Renal pelvis (tissue), 12 donors: Measurements from ENCODE around the gene ALX4. TPM values are rescaled to one million over a fixed set of nuclear protein-coding genes. Genes with fewer than 3 reads are reported as not detected.

ENCODE experiments used
- DNase-seq: peaks from one replicate; pipeline ENCODE4 v3.0.0-alpha.2; 2013
- long read RNA-seq, 16 experiments: transcript quantifications; one replicate each; lab custom pipeline, GENCODE V29; 2026
- polyA plus RNA-seq, 3 donors: library from polyadenylated mRNA; unstranded; fragments of 120-200 nt; gene quantifications; one replicate each; pipeline ENCODE4 v1.2.1, GENCODE V29; 2013; ENCODE audit not compliant: insufficient read length in 3 of 3

Gene ALX4
- under 1 TPM; 0.13 to 0.34 (median 0.27) TPM for polyA plus RNA-seq
- long read RNA-seq, donor 1 = 0 reads
- long read RNA-seq, donor 2 = 0 reads
- long read RNA-seq, donor 3 = 0 reads
- long read RNA-seq, donor 4 = 0 reads
- long read RNA-seq, donor 5 = 0 reads
- long read RNA-seq, donor 6 = 0 reads
- long read RNA-seq, donor 7 = 0 reads
- long read RNA-seq, donor 8 = 0 reads
- long read RNA-seq, donor 9 = 0 reads
- long read RNA-seq, donor 10 = 0 reads
- long read RNA-seq, donor 11 = 0 reads
- long read RNA-seq, donor 12 = 0 reads
- long read RNA-seq, donor 13 = 0 reads
- long read RNA-seq, donor 14 = 0 reads
- long read RNA-seq, donor 15 = 0 reads
- long read RNA-seq, donor 16 = 0 reads

DNA sequence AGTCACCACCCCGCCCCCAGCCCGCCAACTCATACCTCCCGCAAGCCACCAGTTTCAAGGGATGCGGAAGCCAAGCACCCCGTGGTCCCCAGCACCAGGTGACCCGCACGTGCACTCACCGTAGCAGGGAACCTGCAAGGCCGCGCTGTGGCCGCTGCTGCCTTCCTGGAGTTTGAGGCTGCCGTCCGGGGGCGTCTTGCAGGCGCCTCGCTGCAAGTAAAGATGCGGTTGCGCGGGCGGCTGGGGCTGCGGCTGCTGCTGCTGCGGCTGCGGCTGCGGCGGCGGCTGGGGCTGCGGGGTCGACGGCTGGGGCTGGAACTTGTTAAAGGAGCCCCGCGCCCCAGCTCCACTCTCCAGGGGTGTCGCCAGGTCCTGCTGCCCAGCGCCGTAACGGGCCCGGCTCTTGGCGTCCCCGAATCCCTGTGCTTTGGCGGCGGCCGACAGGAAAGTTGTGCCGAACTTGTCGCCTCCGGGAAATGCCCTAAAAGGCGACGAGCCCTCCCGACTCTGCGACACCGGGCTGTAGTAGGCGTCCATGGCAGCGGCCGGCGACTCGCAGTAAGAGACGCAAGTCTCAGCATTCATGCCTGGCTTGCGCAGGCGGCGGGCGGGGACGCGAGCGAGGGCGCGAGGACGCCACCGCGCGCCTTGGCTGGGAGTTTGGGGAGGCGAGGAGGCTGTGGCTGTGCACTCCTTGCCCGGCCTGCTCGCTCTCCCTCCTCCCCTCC is at the start of gene ALX4:
Gene ALX4, minus strand, starts transcription at position 662 of the 728 bp plus-strand sequence. Its CDS starts 77 bp downstream, at position 585.
- DNase-seq = no peak

DNA sequence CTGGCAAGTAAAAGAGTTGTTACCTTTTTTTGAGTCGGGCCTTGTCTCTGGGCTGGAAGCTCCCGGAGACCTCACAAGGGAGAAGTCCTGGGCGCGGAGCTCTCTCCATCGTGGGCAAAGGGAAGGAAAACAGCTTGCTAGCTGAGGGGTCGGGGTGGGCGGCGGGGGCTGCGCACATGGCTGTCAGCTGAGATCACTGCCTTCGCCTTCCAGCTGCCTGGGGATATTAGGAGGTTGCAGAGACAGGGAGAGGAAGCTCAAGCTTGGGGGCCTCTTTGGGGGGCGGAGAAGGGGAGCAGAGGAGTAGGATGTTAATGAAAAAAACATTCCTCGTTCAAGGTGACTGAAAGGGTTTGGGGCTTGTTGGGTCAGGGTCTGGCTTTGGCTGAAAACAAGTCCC is 49.2 kb upstream of the ALX4 start:
- no peak for DNase-seq

DNA sequence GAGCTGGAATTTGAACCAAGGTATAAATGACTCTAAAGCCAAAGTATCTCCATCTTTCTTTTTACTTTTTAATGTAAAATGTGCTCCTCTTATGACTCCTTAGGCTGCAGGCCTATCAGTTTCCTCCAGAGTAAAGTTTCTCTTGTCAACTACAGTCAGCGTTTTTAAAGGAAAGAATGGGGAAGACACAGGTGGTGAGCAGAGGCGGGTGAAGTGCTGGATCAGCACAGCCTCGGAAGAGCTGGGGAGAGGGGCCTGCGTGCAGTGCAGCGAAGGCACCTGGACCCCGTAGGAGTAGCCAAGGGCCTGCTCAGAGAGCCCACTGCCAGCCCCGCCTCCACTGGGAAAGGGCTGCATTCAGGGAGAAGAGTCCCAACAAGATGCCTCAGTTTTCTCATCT is 48.8 kb upstream of the ALX4 start:
- DNase-seq = no peak

DNA sequence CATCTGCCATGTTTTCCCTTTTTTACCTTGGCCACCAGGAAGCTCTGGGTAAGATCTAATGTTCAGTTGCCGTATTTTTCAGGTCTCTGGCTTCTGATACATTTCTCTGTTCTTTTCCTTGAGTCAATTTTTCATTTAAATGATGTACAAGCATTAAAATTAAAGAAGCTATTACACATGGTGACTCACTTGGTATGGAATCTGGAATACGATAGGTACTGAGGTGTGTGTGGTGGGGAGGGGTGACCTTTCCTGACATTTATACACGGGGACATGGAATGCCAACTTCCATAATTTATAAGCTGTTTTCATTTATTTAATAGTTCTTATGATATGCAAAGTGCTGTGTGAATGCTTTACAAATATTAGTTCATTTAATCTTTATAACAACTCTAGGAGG is 47.8 kb upstream of the ALX4 start:
- DNase-seq = no peak

DNA sequence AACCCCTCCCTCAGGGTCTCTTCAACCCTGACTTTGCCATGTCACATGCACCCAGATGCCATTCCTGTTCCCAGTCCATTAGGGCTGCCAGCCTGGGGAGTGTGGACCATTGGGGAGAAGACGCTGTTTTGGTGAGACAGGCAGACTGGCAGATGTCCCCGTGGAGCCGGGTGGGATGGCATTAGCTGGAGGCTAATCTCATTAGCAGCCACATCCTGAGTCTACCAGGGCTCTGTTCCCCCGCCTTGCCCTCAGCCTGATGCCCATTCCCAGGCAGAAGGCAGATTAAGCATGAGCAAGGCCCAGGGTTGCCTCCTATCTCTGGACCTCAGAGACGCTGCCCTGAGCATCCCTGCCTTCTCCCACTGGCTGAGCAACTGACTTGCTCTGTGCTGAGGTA is 46.4 kb upstream of the ALX4 start:
- DNase-seq = no peak

DNA sequence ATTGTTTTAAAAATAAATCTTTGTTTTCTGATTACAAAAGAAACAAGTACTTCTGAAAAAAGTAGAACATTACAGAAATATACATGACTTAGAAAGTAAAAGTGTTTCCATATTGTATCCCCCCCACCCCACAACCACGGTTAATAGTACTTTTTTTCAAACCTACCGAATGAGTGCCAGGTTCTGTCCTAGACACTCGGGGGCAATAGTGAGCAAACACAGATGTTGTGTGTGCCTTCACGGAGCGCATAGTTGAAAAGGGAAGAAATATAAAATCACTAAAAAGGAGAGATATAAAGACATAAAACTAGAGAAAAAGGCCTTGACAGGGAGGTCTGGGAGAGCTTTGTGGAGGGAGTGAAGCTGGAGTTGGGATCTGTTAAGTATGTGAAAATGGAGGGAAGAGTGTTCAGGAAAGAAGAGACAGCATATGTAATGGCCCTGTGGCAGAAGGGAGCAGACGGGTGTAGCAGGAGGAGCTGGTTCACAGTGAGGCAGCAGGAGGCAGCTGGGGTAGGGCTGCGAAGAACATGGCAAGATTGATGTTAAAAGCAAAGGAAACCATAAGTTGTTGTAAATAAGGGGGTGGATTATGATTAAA is 42.1 kb upstream of the ALX4 start:
- no peak for DNase-seq

DNA sequence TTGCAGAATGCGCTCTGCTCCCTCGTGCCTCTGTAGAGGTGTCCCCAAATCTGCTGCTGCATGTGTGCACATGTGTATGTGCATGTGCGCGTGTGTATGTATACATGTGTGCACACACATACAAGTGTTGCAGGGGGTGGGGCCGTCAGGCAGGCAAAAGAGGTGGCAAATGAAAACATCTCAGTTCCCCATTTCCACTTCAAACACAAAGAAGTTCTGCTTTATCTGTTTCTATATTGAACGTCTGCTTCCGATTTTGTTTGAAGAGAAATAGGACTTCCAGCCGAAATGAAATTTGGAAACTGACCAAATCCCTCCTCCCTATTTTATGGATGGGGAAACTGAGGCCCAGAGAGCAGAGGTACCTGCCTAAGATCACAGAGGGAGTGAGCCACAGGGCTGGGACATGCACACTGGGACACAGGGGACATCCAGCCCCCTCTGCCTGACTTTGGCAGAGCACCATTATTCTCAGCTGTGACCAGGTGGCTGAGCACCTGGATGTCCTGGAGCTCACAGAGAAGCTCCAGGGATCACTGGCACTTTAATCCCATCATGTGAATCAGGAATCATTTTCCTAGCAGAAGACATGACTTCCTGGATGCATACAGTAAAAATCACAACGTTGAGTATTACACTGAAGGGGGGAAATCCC is 41.2 kb upstream of the ALX4 start:
- no peak for DNase-seq

DNA sequence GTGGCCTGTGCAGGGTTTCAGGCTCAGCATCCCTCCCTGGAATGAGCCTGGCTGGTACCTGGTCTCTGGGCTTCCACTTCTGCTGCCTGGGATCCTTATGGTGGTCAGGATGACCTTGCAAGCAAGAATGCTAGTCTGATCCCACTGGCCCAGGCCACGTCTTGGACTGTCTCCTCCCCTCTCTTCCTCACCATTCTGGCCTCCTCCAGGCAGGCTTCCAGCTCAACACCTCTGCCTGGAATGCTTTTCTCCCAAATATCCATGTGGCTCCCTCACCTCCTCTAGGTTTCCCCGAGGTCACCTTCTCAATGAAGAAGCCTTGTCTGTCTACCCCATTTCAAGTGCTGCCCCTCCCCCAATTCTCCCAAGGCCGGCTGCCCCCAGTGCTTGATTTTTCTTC is 39.4 kb upstream of the ALX4 start:
- no peak for DNase-seq

DNA sequence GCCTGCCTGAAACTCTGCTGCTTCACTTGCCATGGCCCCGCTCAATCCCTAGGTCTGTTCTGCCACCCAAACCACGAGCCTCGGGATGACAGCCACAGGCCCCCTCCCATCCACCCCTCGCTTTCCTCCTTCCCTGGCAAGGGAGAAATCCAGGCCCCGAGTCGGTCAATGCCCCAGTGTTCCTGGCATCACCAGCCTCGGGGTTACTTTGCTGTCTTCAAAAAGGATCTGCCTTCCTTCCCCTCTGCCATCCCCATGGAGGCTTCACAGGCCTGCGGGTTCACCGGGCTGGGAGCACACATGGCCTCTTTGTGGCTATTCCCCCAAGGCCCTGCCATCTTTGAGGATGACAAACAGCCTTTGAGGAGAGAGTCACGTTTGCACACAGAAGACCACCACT is 38.8 kb upstream of the ALX4 start:
- no peak for DNase-seq

DNA sequence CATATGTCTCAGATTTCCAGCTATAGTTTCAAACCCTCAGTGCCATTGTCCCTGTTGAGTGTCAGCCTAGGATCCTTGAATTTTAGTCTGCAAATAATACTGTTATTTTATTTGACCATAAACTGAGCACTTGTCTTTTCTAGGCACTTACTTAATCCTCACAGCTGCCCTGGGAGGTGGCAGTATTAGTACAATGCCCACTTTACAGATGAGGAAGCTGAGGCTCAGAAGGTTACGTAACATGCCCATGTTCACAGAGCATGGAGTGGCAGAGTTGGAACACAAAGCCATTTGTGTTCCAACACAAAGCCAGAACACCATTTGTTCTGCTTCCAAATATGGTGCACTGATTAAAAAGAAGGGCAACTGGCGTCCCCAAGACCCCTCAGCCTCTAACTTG is 38.2 kb upstream of the ALX4 start:
- DNase-seq = no peak

DNA sequence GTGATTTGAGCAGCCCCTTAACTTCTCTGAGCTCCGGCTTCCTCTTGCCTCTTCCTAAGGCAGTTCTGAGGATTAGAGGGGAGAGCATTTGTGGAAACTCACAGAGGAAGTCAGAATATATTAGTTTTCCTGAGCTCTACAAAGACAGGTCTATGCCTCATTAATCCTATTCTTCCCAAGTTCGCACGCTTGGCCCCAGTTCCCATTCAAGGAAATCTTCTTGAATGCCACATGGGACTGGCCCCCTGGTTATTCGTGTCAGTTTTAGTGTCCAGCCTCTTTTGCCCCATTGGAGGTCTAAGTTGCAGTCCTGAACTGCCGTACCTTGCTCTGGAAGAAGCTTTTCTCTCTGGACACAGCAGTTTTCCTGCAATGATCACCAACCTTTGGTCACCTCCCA is 37.6 kb upstream of the ALX4 start:
- DNase-seq = no peak

DNA sequence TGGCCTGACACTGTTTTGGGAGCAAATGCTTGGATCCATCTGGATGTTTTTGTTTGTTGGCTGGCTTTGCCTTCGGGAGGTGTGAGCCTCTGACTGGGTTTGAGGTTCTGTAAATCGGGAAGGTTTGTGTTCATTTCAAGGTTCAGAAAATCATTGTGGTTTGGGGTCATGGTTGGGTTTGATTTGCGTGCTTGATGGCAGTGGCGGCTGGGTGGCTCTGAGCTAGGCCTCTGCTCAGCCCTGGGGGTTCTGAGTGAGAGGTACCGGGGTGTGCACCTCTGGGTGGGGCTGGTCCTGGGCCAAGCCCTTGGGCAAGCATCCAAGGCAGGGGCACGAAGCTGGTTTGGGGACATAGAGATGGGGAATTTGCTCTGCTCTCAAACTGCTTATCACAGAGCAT is 37.0 kb upstream of the ALX4 start:
- DNase-seq = no peak

DNA sequence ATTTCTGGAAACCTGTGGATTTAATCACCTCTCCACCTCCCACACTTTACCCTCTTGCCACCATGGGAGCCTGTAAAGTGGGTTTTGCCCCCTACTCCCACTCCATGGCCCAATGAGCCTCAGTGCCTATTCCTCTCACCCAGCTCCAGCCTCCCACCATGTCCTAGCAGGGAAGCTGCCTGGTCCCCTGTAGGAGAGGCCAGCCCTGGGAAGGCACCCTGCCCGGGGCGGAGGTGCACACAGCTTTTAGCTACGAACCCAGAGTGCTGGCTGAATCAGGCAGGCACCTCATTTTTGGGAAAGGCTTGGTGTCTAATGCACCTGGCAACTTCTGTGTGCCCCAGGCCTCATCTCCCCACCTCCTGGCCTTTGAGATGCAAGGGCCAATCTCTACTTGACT is 35.8 kb upstream of the ALX4 start:
- DNase-seq = no peak

DNA sequence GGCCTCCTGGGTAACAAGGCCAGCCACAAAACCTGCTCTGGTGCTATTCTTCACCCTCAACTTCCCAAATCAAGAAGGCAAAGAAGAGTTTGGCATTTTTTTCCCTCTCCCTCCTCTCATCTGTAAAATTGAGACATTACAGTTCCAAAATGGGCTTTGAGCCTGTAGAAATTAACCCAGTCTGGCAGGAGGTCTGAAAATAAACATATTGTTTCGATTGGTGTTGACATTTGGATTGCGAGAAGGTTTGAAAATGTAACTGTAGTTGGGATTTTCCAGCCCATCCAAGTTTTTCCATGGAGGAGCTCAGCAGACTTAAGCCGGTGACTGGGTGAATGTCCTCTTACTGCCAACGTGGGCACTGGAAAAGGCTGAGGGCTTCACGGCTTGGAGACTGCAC is 35.0 kb upstream of the ALX4 start:
- DNase-seq = no peak

DNA sequence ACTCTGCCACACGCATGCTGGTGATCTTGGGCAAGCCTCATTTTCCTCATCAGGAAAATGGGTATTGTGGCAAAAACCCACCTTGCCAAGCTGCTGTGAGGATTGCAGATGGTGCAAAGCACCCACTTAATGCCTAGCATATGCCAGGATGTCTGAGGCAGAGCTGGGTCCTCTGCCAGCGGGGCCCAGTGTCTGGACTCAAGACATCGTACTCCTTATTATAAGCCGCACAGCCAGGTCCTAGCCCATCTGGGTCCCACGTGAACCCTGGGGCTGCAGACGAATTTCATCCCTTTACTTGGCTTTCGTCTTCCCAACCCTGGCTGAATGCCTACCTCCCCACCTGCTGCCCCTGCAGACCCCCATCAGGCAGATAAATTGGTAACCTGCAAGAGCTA is 34.5 kb upstream of the ALX4 start:
- no peak for DNase-seq

DNA sequence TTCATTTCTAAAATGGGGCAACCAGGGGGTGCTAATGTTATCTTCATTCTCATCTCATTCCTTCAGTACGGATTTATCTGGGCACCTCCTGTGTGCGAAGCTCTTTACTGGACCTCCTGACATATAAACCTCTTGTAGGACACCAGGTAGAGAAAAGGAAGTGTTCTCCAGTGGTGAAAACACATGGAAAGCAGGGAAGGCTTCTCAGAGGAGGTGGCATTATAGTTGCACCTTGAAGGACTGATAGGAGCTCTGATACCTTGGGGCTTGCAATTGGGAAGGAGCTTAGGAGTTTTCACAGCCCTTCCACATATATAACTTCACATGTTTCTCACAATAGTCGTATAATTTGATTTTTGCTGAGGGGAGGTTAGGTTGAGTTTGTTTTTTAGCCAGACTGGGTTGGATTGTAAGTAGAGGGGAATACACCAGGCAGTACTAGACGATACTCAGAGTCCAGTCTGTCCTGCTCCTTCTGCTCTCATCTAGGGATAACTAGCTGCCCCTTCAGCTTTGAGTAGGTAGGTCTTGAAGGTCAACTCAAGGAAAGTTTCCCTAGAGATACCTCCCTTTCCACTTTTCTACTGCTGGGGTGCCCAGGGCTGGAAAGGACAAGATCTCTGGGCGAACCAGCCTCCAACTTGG is 34.0 kb upstream of the ALX4 start:
- no peak for DNase-seq

DNA sequence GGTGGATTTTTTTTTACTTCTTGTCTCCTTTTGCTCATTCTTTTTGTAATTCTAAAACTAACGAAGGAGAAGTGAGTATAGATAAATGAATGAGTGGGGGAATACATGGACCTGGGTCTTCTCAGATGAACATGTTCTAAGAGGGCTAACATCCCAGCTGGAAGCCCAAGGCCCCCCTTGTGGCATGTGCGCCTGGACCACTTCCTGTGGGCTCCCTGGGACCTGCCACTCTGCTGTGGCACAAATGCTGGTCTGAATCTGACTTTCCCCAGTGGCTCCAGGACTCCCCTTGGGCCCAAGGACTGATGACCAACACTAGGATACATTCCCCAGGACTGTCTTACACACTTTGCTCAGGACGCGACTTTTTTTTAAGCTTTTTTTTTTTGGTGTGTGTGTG is 32.7 kb upstream of the ALX4 start:
- no peak for DNase-seq

DNA sequence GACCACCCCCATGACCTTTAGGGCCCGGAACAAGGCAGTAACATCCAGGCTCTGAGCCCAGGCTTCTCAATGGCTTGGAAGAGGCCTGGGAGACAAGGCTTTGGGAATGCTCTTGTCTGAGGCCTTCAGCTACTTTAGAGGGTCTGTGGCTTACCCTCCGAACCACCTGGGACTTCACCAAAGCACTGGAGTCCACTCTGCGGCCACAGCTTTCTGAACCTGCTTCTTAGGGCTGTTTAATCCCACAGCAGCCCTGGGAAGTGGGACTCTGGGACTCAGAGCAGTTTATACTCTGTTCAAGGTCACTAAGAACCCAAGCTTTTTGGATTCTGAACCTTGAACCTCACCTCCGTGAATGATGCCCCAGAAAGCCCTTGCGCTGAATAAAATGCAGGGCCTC is 30.7 kb upstream of the ALX4 start:
- no peak for DNase-seq

DNA sequence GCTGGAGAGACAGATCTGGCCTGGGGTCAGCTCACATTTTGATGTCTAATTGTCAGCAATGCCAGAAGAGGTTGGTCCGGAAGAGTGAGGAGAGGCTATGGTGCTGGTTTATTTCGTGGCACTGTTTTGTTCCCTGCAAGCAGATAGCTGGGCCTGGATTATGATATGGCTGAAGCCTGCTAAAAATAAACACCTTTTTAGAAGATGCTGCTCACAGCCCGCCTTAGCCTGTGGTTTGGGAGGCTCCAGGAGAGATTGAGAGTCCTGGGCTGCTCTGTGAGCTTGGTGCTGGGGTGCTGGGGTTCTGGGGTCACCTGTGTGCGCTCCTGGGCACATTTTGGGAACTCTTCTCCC is 29.6 kb upstream of the ALX4 start:
- no peak for DNase-seq

DNA sequence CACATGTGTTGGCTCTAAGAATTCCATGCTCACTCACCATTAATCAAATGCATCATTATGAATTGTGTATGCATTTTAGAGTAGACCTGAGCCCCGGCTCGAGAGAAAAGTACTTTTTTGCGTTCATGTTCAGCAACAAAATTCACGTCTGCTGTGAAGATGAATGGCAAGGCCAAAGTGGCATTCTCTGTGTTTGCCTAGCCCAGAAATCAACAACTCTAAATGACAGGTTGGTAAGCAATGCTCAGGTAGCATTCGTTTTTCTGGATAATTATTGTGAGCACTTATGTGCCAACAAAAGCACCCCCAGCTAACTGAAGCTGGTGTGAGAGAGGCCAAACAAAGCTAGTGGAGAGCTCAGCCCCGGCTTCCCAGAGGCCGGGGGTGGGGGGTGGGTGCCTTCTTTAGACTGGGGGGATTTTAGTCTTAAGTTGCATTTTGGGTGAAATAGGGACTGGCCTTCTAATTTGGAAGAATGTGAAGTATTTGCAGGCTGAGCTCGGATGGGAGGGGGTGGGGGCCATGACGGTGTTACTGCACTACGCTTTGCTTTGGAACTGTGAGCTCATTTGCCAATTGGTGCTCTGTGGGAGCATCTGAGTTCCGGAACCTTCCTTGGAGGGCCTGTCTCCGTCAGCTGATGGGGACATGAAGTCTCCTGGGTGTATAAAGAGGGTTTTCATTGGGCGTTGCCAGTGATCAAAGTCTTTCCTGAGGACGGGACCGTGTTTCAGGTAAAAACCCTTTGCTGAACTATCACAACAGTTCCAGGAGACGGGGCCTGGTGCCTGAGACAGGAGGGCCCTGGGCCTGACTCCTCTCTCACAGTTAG is 29.0 kb upstream of the ALX4 start:
- no peak for DNase-seq

DNA sequence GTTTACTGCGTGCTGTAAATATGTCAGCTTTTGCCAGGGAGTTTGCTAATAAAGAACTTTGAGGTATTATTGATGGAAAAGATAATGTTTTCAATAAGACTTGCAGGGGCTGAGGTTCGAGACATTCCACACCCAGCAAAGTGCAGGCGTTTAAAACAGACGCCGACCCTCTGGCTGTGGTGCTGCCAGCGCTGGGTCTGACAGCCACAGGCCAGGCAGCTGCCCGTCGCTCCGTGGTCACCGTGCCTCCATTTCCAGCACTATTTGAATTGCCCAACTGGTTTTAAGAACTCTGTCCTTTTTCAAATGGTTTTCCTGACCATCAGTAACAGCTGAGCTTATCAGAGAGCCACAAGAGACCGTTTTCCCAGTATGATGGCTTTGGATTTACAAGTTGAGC is 28.1 kb upstream of the ALX4 start:
- DNase-seq = no peak

DNA sequence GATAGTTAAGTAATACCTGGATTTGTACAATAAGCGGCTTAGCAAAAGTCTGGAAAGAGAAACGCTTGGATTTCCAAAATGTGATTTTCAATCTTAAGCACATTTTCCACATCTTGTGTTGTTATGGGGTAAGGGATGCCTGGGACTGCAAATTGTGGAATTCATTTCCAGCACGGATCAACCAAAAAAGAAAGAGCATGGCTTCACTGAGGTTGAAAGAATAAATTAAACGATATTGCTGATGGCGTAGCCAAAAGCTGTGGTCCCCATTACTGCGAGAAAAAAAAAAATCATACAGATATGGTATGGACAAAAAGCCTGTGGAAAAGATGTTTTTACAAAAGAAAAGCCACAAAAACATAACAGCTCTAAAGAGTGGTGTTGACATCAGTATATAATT is 26.0 kb upstream of the ALX4 start:
- no peak for DNase-seq
